ENCODE data around the gene TPP2. TPM values are rescaled to one million over a fixed set of nuclear protein-coding genes. Genes with fewer than 3 reads are reported as not detected.

Gene TPP2
- total RNA-seq, 4 donors from 2014 or later, result 38.2 to 78.2 (median 68.1) TPM

DNA sequence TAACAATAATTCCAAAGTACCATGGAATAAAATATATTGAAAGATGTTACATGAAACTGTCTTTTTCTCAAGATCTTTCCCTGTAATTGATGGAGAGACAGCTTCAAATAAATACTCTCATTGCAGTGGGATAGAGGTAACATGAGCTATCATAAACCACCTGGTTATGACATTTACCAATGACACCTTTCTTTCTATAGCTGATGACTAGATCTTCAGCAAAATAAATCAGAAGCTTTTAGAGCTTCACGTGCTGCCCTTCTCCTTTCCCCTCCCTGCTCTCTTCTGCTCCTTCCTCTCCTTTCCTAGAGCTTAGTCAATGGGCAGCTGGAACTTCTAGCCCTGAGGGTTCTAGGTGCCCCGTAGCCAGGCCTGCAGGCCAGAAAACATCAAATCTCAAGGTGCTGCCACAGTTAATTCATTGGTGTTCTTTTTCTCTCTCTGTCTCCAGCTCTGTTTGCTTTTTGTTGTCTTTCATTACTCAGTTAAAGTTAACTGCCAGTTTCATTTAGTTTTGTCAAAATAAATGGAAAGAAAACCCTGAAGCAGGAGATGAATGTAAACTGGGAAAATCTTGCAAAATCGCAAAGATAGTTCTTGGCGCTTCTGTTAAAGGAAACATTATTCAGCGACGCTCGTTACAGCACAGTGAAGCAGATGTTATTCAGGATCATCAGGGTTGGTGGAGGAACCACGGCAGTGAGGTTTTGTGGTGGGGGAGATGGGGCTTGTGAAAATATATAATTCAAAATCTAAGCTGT, 106.4 kb downstream of the TPP2 start:
- TF ChIP-seq, protein P1, sequence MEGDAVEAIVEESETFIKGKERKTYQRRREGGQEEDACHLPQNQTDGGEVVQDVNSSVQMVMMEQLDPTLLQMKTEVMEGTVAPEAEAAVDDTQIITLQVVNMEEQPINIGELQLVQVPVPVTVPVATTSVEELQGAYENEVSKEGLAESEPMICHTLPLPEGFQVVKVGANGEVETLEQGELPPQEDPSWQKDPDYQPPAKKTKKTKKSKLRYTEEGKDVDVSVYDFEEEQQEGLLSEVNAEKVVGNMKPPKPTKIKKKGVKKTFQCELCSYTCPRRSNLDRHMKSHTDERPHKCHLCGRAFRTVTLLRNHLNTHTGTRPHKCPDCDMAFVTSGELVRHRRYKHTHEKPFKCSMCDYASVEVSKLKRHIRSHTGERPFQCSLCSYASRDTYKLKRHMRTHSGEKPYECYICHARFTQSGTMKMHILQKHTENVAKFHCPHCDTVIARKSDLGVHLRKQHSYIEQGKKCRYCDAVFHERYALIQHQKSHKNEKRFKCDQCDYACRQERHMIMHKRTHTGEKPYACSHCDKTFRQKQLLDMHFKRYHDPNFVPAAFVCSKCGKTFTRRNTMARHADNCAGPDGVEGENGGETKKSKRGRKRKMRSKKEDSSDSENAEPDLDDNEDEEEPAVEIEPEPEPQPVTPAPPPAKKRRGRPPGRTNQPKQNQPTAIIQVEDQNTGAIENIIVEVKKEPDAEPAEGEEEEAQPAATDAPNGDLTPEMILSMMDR (IDR thresholded peaks at IDR 0.05 in 4 of 5, conservative IDR thresholded peaks at IDR 0.05 in 1 of 5), result no peak
- TF ChIP-seq POLR2A (IDR thresholded peaks at IDR 0.05), result no peak
- no peak overlapping the region for H3K4me3 ChIP-seq
- H3K27ac ChIP-seq, result peak overlapping the region in 3 of 4 donors; percentile 43 to 89 (median 82)
- intact Hi-C loops (cut with DNase I; ENCODE audit: low total_unique reads), result no loop called here
- in situ Hi-C loops (cut with MboI; ENCODE audit: low sequenced_read_pairs in 4 of 4), result no loop called here
- ATAC-seq (peak; percentile 52 to 73), DNase-seq (no peak)
- H3K27me3 ChIP-seq, result no peaks in the 10 kb centered on the region
- no peaks in the 10 kb centered on the region for H3K36me3 ChIP-seq
- H3K4me1 ChIP-seq, result peaks cover 34 to 38% of the 10 kb centered on the region in 2 donors
- H3K9me3 ChIP-seq, result no peaks in the 10 kb centered on the region

DNA sequence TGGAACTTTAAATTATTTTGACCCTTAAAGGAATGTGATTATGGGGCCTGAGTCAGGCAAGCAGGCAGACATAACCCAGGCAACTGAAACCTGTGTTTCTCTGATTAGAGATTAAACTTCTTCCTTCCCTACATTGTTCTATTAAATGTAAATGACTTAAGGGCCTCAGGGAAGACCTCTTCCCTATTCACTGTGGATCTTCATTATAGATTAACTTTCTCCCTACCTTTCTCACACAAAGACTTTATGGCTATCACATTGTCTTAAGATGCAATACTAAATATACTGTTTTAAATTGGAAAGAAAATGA, 106.9 kb downstream of the TPP2 start:
- Histone ChIP-seq H3K27me3 (no peaks in the 10 kb centered on the region), H3K27ac (peak overlapping the region in 2 of 4 donors; percentile 82 to 89), H3K9me3 (no peaks in the 10 kb centered on the region), H3K4me3 (no peak overlapping the region), H3K36me3 (no peaks in the 10 kb centered on the region), H3K4me1 (peaks cover 35 to 40% of the 10 kb centered on the region in 2 donors)
- in situ Hi-C loops (cut with MboI; ENCODE audit: low sequenced_read_pairs in 4 of 4) (no loop called here), intact Hi-C loops (cut with DNase I; ENCODE audit: low total_unique reads) (no loop called here)
- DNase-seq (no peak), ATAC-seq (no peak)
- TF ChIP-seq, protein P1 (IDR thresholded peaks at IDR 0.05 in 4 of 5, conservative IDR thresholded peaks at IDR 0.05 in 1 of 5), result no peak
- no peak for TF ChIP-seq POLR2A (IDR thresholded peaks at IDR 0.05)

DNA sequence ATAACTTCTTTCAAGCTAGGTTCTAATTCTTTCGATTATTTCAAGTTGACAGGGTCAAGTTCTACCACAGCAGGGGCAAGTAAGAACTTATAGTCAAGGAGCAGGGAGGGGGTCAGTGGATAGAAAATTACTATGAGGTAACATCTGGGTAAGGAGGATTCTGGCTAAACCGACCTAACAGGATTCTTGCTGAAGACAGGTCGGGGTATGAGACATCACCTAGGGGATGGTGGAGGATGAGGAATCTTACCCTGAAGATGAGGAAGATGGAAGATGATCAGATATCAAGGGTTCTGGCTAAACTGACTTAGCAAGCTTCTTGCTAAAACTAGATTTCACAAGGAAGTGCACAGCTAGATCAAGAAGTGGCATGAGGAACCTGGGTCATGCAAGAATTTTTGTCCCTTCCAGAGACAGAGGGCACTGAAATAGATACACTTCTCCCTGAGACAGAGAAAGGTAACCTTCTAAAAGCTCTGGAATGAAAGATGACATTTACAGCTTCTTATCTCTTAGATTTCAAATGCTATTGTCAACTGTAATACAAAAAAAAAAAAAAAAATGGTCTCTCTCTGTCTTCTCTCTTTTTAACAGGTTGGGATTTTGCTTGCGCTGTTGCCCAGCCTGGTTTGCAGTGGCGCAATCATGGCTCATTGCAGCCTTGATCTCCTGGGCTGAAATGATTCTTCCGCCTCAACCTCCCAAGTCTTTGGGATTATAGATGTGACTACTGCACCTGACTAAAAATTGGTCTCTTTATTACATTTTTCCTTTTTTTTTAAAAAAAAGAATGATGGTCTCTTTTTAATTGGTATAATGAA, 107.7 kb downstream of the TPP2 start:
- Histone ChIP-seq H3K4me1 (peaks cover 32 to 36% of the 10 kb centered on the region in 2 donors), H3K36me3 (no peaks in the 10 kb centered on the region), H3K27ac (peak overlapping the region in 1 of 4 donors; percentile 89), H3K4me3 (no peak overlapping the region), H3K9me3 (no peaks in the 10 kb centered on the region), H3K27me3 (no peaks in the 10 kb centered on the region)
- ATAC-seq (no peak), DNase-seq (no peak)
- intact Hi-C loops (cut with DNase I; ENCODE audit: low total_unique reads), result no loop called here
- in situ Hi-C loops (cut with MboI; ENCODE audit: low sequenced_read_pairs in 4 of 4), result no loop called here
- TF ChIP-seq, protein P1 (IDR thresholded peaks at IDR 0.05 in 4 of 5, conservative IDR thresholded peaks at IDR 0.05 in 1 of 5), result no peak
- TF ChIP-seq POLR2A (IDR thresholded peaks at IDR 0.05), result no peak

DNA sequence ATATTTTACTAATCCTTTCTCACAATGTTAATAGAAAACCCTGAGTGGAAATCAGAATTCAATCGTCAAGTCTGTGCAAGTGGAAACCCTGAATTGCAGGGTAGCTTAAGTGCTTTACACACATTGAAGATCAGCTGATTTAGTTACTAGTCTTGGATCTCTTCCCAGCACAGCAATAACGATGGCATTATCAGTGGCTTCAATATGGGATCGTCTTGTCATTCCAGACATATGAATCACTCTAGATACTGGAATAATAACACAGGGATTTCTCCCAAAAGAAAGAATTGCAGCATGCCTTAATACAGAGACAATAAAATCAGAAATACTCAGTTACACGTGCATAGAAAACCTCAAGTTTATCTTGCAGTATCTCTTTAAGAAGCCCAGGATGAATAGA, 110.7 kb downstream of the TPP2 start:
- H3K4me3 ChIP-seq, result no peak overlapping the region

More for the DNA sequence above, 110.7 kb downstream of the TPP2 start:
- no peak for TF ChIP-seq POLR2A (IDR thresholded peaks at IDR 0.05)
- TF ChIP-seq, protein P1 (IDR thresholded peaks at IDR 0.05 in 4 of 5, conservative IDR thresholded peaks at IDR 0.05 in 1 of 5), result no peak
- intact Hi-C loops (cut with DNase I; ENCODE audit: low total_unique reads) (no loop called here), in situ Hi-C loops (cut with MboI; ENCODE audit: low sequenced_read_pairs in 4 of 4) (no loop called here)
- no peaks in the 10 kb centered on the region for H3K27me3 ChIP-seq
- H3K36me3 ChIP-seq, result no peaks in the 10 kb centered on the region
- DNase-seq (no peak), ATAC-seq (peak; percentile 22 to 52)
- H3K27ac ChIP-seq, result peak overlapping the region in 2 of 4 donors; percentile 33 to 64
- H3K4me1 ChIP-seq, result peaks cover 24 to 29% of the 10 kb centered on the region in 2 donors
- no peaks in the 10 kb centered on the region for H3K9me3 ChIP-seq
